Osteoblast (primary cell): ENCODE measurements around the gene GRM1. TPM values are rescaled to one million over a fixed set of nuclear protein-coding genes. Genes with fewer than 3 reads are reported as not detected.

ENCODE experiments used
- DNase-seq: peaks from one replicate; pipeline ENCODE4 v3.0.0; 2011; ENCODE audit warnings: low spot score, mixed read lengths; ENCODE audit not compliant: insufficient read length; ENCODE audit errors: missing footprints
- H2AFZ ChIP-seq: 2 replicates; pipeline ENCODE4 v1.6.0; 2011; ENCODE audit warnings: mild to moderate bottlenecking, low read length
- H3K27ac ChIP-seq: 2 replicates; pipeline ENCODE4 v1.5.1; 2011; ENCODE audit warnings: mild to moderate bottlenecking, low read depth, low read length, moderate library complexity
- H3K27me3 ChIP-seq: 2 replicates; pipeline ENCODE4 v1.6.0; 2012; ENCODE audit warnings: mild to moderate bottlenecking, control low read depth, inconsistent platforms, low read length, moderate library complexity; ENCODE audit not compliant: insufficient read depth
- H3K36me3 ChIP-seq: 2 replicates; pipeline ENCODE4 v1.5.1; 2011; ENCODE audit warnings: mild to moderate bottlenecking, low read length, control low read depth, moderate library complexity; ENCODE audit not compliant: insufficient read depth
- H3K4me1 ChIP-seq: 2 replicates; pipeline ENCODE4 v1.5.1; 2011; ENCODE audit warnings: mild to moderate bottlenecking, low read length, control low read depth, moderate library complexity; ENCODE audit not compliant: insufficient read depth
- H3K4me2 ChIP-seq: 2 replicates; pipeline ENCODE4 v1.6.0; 2011; ENCODE audit warnings: mild to moderate bottlenecking, low read length; ENCODE audit not compliant: insufficient read depth
- H3K4me3 ChIP-seq: fragments of 200-600 bp; sonication (generic); 3 replicates; pipeline ENCODE4 v1.5.1; 2012; ENCODE audit warnings: mild to moderate bottlenecking, low read length, inconsistent platforms; ENCODE audit not compliant: insufficient read depth
- H3K79me2 ChIP-seq: 2 replicates; pipeline ENCODE4 v1.6.0; 2012; ENCODE audit warnings: mild to moderate bottlenecking, low read length, control low read depth, inconsistent platforms; ENCODE audit not compliant: insufficient read depth
- H3K9me3 ChIP-seq: 2 replicates; pipeline ENCODE4 v1.5.1; 2011; ENCODE audit warnings: low read depth, low read length, control low read depth
- H4K20me1 ChIP-seq: 2 replicates; pipeline ENCODE4 v1.6.0; 2012; ENCODE audit warnings: mild to moderate bottlenecking, low read length, control low read depth; ENCODE audit not compliant: insufficient read depth
- CTCF ChIP-seq: IDR thresholded peaks from 2 replicates; pipeline ENCODE4 v1.5.1; 2011; ENCODE audit warnings: mild to moderate bottlenecking, low read depth, low read length, moderate library complexity; ENCODE audit errors: extremely low read depth
- total RNA-seq: library from RNA; depleted of rRNA; stranded (reverse); fragments of >200 nt; gene quantifications from 2 replicates; pipeline ENCODE4 v1.2.3, GENCODE V29; 2012

Gene GRM1
- total RNA-seq, 1 donor, result under 0.01 TPM

GRCh38 chr6:146026873-146027272 lies 2.0 kb upstream of the GRM1 start:
- H3K27me3 ChIP-seq, result peaks cover 11% of the 10 kb centered on the region
- H3K36me3 ChIP-seq, result no peaks in the 10 kb centered on the region
- H3K27ac ChIP-seq, result no peak overlapping the region
- no peak overlapping the region for H3K4me2 ChIP-seq
- DNase-seq, result no peak
- no peaks in the 10 kb centered on the region for H3K4me1 ChIP-seq
- TF ChIP-seq CTCF, result no peak
- H2AFZ ChIP-seq, result no peak overlapping the region
- no peaks in the 10 kb centered on the region for H3K9me3 ChIP-seq
- no peaks in the 10 kb centered on the region for H3K79me2 ChIP-seq
- H4K20me1 ChIP-seq, result no peaks in the 10 kb centered on the region
- no peak overlapping the region for H3K4me3 ChIP-seq

GRCh38 chr6:146027586-146028251 lies 1.1 kb upstream of the GRM1 start:
- Histone ChIP-seq H3K4me2 (peak overlapping the region; percentile 78), H3K4me3 (no peak overlapping the region), H3K4me1 (no peaks in the 10 kb centered on the region), H3K27ac (no peak overlapping the region), H3K27me3 (peaks cover 11% of the 10 kb centered on the region), H4K20me1 (no peaks in the 10 kb centered on the region), H2AFZ (no peak overlapping the region), H3K36me3 (no peaks in the 10 kb centered on the region), H3K79me2 (no peaks in the 10 kb centered on the region), H3K9me3 (no peaks in the 10 kb centered on the region)
- peak; percentile 56 for DNase-seq
- no peak for TF ChIP-seq CTCF

GRCh38 chr6:146028252-146028795 lies 538 bp upstream of the GRM1 start:
- TF ChIP-seq CTCF, result no peak
- peak overlapping the region; percentile 18 for H2AFZ ChIP-seq
- H3K9me3 ChIP-seq, result no peaks in the 10 kb centered on the region
- no peaks in the 10 kb centered on the region for H3K4me1 ChIP-seq
- no peak overlapping the region for H3K27ac ChIP-seq
- H3K4me2 ChIP-seq, result peak overlapping the region; percentile 78
- no peaks in the 10 kb centered on the region for H4K20me1 ChIP-seq
- H3K36me3 ChIP-seq, result no peaks in the 10 kb centered on the region
- peak; percentile 91 for DNase-seq
- H3K27me3 ChIP-seq, result peaks cover 11% of the 10 kb centered on the region
- H3K79me2 ChIP-seq, result no peaks in the 10 kb centered on the region
- peak overlapping the region; percentile 48 for H3K4me3 ChIP-seq

- no peaks in the 10 kb centered on the region for H3K4me1 ChIP-seq
These were observed 817 bp downstream of the GRM1 start for GRCh38 chr6:146029573-146030184.

More at GRCh38 chr6:146029573-146030184, 817 bp downstream of the GRM1 start:
- H3K9me3 ChIP-seq, result no peaks in the 10 kb centered on the region
- DNase-seq, result peak; percentile 23
- no peak for TF ChIP-seq CTCF
- H3K79me2 ChIP-seq, result no peaks in the 10 kb centered on the region
- H3K36me3 ChIP-seq, result no peaks in the 10 kb centered on the region
- no peaks in the 10 kb centered on the region for H4K20me1 ChIP-seq
- H3K27me3 ChIP-seq, result peaks cover 11% of the 10 kb centered on the region
- H3K27ac ChIP-seq, result no peak overlapping the region
- H2AFZ ChIP-seq, result no peak overlapping the region
- H3K4me2 ChIP-seq, result no peak overlapping the region
- H3K4me3 ChIP-seq, result no peak overlapping the region
